IPS DF 4.7 (cell line): ENCODE results near the gene ELOVL2.
"Not testable (repeated sequence)": the region's sequence is repeated elsewhere in the genome, so short reads cannot be mapped to it uniquely, and the experiment has no call there.

ENCODE experiments used
- DNase-seq: peaks from one replicate; pipeline ENCODE4 v3.0.0-alpha.2; 2013; ENCODE audit warnings: low spot score; ENCODE audit errors: extremely low read depth

ELOVL2 gene

GRCh38 chr6:11023032-11023431, 21.1 kb downstream of the ELOVL2 start:
- DNase-seq: no peak

GRCh38 chr6:11021714-11022113, 22.4 kb downstream of the ELOVL2 start:
- DNase-seq: no peak

- no peak for DNase-seq
These were observed 23.1 kb downstream of the ELOVL2 start for GRCh38 chr6:11021003-11021402.

- DNase-seq: no peak
These were observed 25.9 kb downstream of the ELOVL2 start for GRCh38 chr6:11018225-11018624.

GRCh38 chr6:11017090-11017489, 27.0 kb downstream of the ELOVL2 start:
- DNase-seq: no peak

- DNase-seq: no peak
These were observed 27.7 kb downstream of the ELOVL2 start for GRCh38 chr6:11016452-11016851.

GRCh38 chr6:11015102-11015501, 29.0 kb downstream of the ELOVL2 start:
- DNase-seq: no peak

GRCh38 chr6:11013721-11014070, 30.4 kb downstream of the ELOVL2 start:
- no peak for DNase-seq

GRCh38 chr6:11012976-11013720, 31.0 kb downstream of the ELOVL2 start:
- DNase-seq: no peak

GRCh38 chr6:11012295-11012754, 31.8 kb downstream of the ELOVL2 start:
- DNase-seq: no peak

GRCh38 chr6:11011787-11012234, 32.3 kb downstream of the ELOVL2 start:
- no peak for DNase-seq

GRCh38 chr6:11009353-11009752, 34.8 kb downstream of the ELOVL2 start:
- DNase-seq: no peak

- no peak for DNase-seq
These were observed 35.3 kb downstream of the ELOVL2 start for GRCh38 chr6:11008821-11009220.

GRCh38 chr6:11007715-11008608, 36.1 kb downstream of the ELOVL2 start:
- DNase-seq: no peak

GRCh38 chr6:11006061-11006460, 38.0 kb downstream of the ELOVL2 start:
- no peak for DNase-seq

GRCh38 chr6:11003297-11003696, 40.8 kb downstream of the ELOVL2 start:
- DNase-seq: not testable (repeated sequence)

- DNase-seq: no peak
These were observed 41.9 kb downstream of the ELOVL2 start for GRCh38 chr6:11002176-11002575.

GRCh38 chr6:10999994-11000393, 44.1 kb downstream of the ELOVL2 start:
- no peak for DNase-seq

- no peak for DNase-seq
These were observed 48.9 kb downstream of the ELOVL2 start for GRCh38 chr6:10995114-10995707.

- DNase-seq: no peak
These were observed 50.2 kb downstream of the ELOVL2 start for GRCh38 chr6:10993896-10994295.

GRCh38 chr6:10991115-10991514, 53.0 kb downstream of the ELOVL2 start:
- no peak for DNase-seq

GRCh38 chr6:10989587-10989986, 54.5 kb downstream of the ELOVL2 start:
- no peak for DNase-seq
